GM06990 (cell line): ENCODE data around the gene DYRK2.

Source experiments
- DNase-seq: peaks from one replicate; pipeline ENCODE4 v3.0.0-alpha.2; 2011; ENCODE audit not compliant: insufficient read length; ENCODE audit errors: extremely low read depth
- H3K27me3 ChIP-seq: replicated peaks from 2 replicates; pipeline ENCODE4 v1.6.0; 2011; ENCODE audit warnings: low read length; ENCODE audit not compliant: control insufficient read depth, insufficient read depth
- H3K36me3 ChIP-seq: 2 replicates; pipeline ENCODE4 v1.5.1; 2011; ENCODE audit warnings: low read length; ENCODE audit not compliant: control insufficient read depth, insufficient read depth
- H3K4me3 ChIP-seq: replicated peaks from 2 replicates; pipeline ENCODE4 v1.5.1; 2011; ENCODE audit warnings: low read depth, mild to moderate bottlenecking, control low read depth, low read length
- CTCF ChIP-seq: IDR thresholded peaks from 2 replicates; pipeline ENCODE4 v1.5.1; 2011; ENCODE audit warnings: low read length, control low read depth, mild to moderate bottlenecking, inconsistent platforms; ENCODE audit not compliant: insufficient read depth, poor library complexity, severe bottlenecking

DYRK2 gene

GRCh38 chr12:67701121-67701520 is 52.6 kb downstream of the DYRK2 start:
- no peak for TF ChIP-seq CTCF
- H3K36me3 ChIP-seq, result no peaks in the 10 kb centered on the region
- H3K4me3 ChIP-seq, result no peak overlapping the region
- H3K27me3 ChIP-seq, result no peaks in the 10 kb centered on the region
- no peak for DNase-seq

- H3K27me3 ChIP-seq, result no peaks in the 10 kb centered on the region
- DNase-seq, result no peak
- H3K4me3 ChIP-seq, result no peak overlapping the region
- H3K36me3 ChIP-seq, result no peaks in the 10 kb centered on the region
- TF ChIP-seq CTCF, result no peak
Observed at GRCh38 chr12:67702136-67702535, 53.6 kb downstream of the DYRK2 start.

GRCh38 chr12:67704071-67704470 is 55.5 kb downstream of the DYRK2 start:
- no peak for DNase-seq
- H3K4me3 ChIP-seq, result no peak overlapping the region
- H3K36me3 ChIP-seq, result no peaks in the 10 kb centered on the region
- H3K27me3 ChIP-seq, result no peaks in the 10 kb centered on the region
- TF ChIP-seq CTCF, result no peak

GRCh38 chr12:67705394-67706370 is 57.1 kb downstream of the DYRK2 start:
- DNase-seq, result no peak
- no peaks in the 10 kb centered on the region for H3K27me3 ChIP-seq
- no peak for TF ChIP-seq CTCF
- H3K4me3 ChIP-seq, result no peak overlapping the region
- H3K36me3 ChIP-seq, result no peaks in the 10 kb centered on the region

GRCh38 chr12:67709367-67709954 is 60.9 kb downstream of the DYRK2 start:
- DNase-seq, result no peak
- no peaks in the 10 kb centered on the region for H3K36me3 ChIP-seq
- H3K27me3 ChIP-seq, result no peaks in the 10 kb centered on the region
- H3K4me3 ChIP-seq, result no peak overlapping the region
- TF ChIP-seq CTCF, result no peak
